H1 (cell line): Measurements from ENCODE around the gene ING1. TPM values are rescaled to one million over a fixed set of nuclear protein-coding genes. Genes with fewer than 3 reads are reported as not detected.

ENCODE experiments used
- HDAC6 ChIP-seq: IDR thresholded peaks from one replicate; pipeline ENCODE4 v1.7.1; 2012; ENCODE audit warnings: low read depth, mild to moderate bottlenecking, inconsistent platforms, low read length, moderate library complexity
- PHF8 ChIP-seq: fragments of 200-600 bp; sonication (generic); conservative IDR thresholded peaks from 2 replicates; pipeline ENCODE4 v1.7.1; 2012; ENCODE audit warnings: low read depth, mild to moderate bottlenecking, inconsistent platforms, low read length, moderate library complexity
- RXRA ChIP-seq: IDR thresholded peaks from 2 replicates; pipeline ENCODE4 v1.6.1; 2011; ENCODE audit warnings: low read depth, mild to moderate bottlenecking, low read length, moderate library complexity; ENCODE audit not compliant: insufficient read depth
- SAP30 ChIP-seq: fragments of 300-600 bp; sonication (generic); IDR thresholded peaks from 2 replicates; pipeline ENCODE4 v1.7.1; 2012; ENCODE audit warnings: low read length, moderate library complexity, mild to moderate bottlenecking, inconsistent platforms; ENCODE audit not compliant: insufficient read depth, insufficient replicate concordance
- USF2 ChIP-seq: IDR thresholded peaks from 2 replicates; pipeline ENCODE4 v1.6.1; 2011; ENCODE audit warnings: low read length, improper control_type of control experiment
- polyA plus RNA-seq, 7 experiments: library from polyadenylated mRNA; depleted of rRNA in 3 of 7; stranded (reverse) in 5 of 7; unstranded in 2 of 7; fragments of >200 nt in 5 of 7; fragments of 200-250 nt in 2 of 7; gene quantifications; 1 replicate in 5 of 7; 2 replicates in 1 of 7; 4 replicates in 1 of 7; pipeline versions ENCODE4 v1.2.1 to v1.2.3, GENCODE V29; 2011 to 2013; ENCODE audit warnings: missing spikeins in 2 of 7, mixed read lengths in 2 of 7
- total RNA-seq: library from RNA; stranded (reverse); fragmentation: NEBNext Ultra II Directional; extraction: Animal tissue kit (Norgen Biotek cat#: 25700); gene quantifications from 2 replicates; pipeline ENCODE4 v1.2.1, GENCODE V29; 2021

ING1 gene
- total and polyA plus RNA-seq, 2 of the 8 experiments (the other 6 are each of a cell fraction or from before 2014, with no cell fraction given): 22.3 to 26.6 TPM

DNA sequence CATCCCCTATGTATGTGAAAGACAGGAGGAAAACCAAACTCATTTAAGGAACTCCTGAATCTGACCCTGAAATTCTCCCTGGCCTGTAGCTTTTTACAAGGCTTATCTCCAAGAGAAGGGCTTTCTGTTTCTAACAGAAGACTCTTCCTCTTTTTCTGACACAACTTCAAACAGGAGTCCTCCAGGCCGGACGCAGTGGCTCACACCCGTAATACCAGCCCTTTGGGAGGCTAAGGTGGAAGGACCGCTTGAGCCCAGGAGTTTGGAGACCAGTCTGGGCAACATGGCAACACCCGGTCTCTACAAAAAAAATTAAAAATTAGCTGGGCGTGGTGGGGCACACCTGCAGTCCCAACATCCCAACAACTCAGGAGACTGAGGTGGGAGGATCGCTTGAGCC is 49.5 kb upstream of the ING1 start (continued):
- TF ChIP-seq PHF8: no peak
- TF ChIP-seq USF2: no peak
- no peak for TF ChIP-seq SAP30
- TF ChIP-seq HDAC6: no peak
- TF ChIP-seq RXRA: no peak
